CD4-positive, alpha-beta T cell treated with Interleukin-15 for 4 hours (primary cell): ENCODE measurements around the gene PHTF2.

Source experiments
- DNase-seq: peaks from one replicate; pipeline ENCODE4 v3.0.0-alpha.2; 2020; ENCODE audit warnings: low spot score

PHTF2 gene

GRCh38 chr7:77877791-77878190 is 79.2 kb downstream of the PHTF2 start:
- no peak for DNase-seq

- no peak for DNase-seq
Observed at GRCh38 chr7:77878500-77878899, 79.9 kb downstream of the PHTF2 start.

- no peak for DNase-seq
Observed at GRCh38 chr7:77879272-77879671, 80.7 kb downstream of the PHTF2 start.

- no peak for DNase-seq
Observed at GRCh38 chr7:77881871-77882270, 83.3 kb downstream of the PHTF2 start.

GRCh38 chr7:77885155-77885554 is 86.6 kb downstream of the PHTF2 start:
- no peak for DNase-seq

GRCh38 chr7:77887567-77887966 is 89.0 kb downstream of the PHTF2 start:
- DNase-seq = no peak

- DNase-seq = no peak
Observed at GRCh38 chr7:77888998-77889397, 90.4 kb downstream of the PHTF2 start.

- no peak for DNase-seq
Observed at GRCh38 chr7:77893813-77894212, 95.2 kb downstream of the PHTF2 start.

GRCh38 chr7:77894574-77895091 is 96.1 kb downstream of the PHTF2 start:
- DNase-seq = no peak

- DNase-seq = no peak
Observed at GRCh38 chr7:77895905-77896304, 97.3 kb downstream of the PHTF2 start.

- DNase-seq = no peak
Observed at GRCh38 chr7:77897004-77897547, 98.5 kb downstream of the PHTF2 start.

GRCh38 chr7:77899516-77899915 is 100.9 kb downstream of the PHTF2 start:
- DNase-seq = no peak

- peak; percentile 16 for DNase-seq
Observed at GRCh38 chr7:77903597-77903996, 105.0 kb downstream of the PHTF2 start.

- DNase-seq = no peak
Observed at GRCh38 chr7:77904252-77904651, 105.7 kb downstream of the PHTF2 start.

GRCh38 chr7:77907281-77907680 is 108.7 kb downstream of the PHTF2 start:
- no peak for DNase-seq

- DNase-seq = no peak
Observed at GRCh38 chr7:77908664-77909063, 110.1 kb downstream of the PHTF2 start.

GRCh38 chr7:77910124-77910523 is 111.6 kb downstream of the PHTF2 start:
- DNase-seq = no peak

GRCh38 chr7:77912293-77912692 is 113.7 kb downstream of the PHTF2 start:
- no peak for DNase-seq

GRCh38 chr7:77913977-77914607 is 115.5 kb downstream of the PHTF2 start:
- no peak for DNase-seq

GRCh38 chr7:77917500-77918262 is 119.1 kb downstream of the PHTF2 start:
- DNase-seq = no peak

- DNase-seq = no peak
Observed at GRCh38 chr7:77918676-77919075, 120.1 kb downstream of the PHTF2 start.

- DNase-seq = no peak
Observed at GRCh38 chr7:77923419-77923818, 124.8 kb downstream of the PHTF2 start.

GRCh38 chr7:77930496-77930895 is 131.9 kb downstream of the PHTF2 start:
- no peak for DNase-seq
